Fibroblast of skin of left quadriceps (primary cell): ENCODE measurements around the gene SUPT16H.
A peak's percentile ranks its signal among the peaks of the same experiment; 100 is the strongest.
"Not testable (repeated sequence)": the region's sequence is repeated elsewhere in the genome, so short reads cannot be mapped to it uniquely, and the experiment has no call there.

Experiments used
- DNase-seq, 2 experiments: peaks; one replicate each; pipeline ENCODE4 v3.0.0-alpha.2; 2013; ENCODE audit warnings: low read depth in 2 of 2

The SUPT16H gene

DNA sequence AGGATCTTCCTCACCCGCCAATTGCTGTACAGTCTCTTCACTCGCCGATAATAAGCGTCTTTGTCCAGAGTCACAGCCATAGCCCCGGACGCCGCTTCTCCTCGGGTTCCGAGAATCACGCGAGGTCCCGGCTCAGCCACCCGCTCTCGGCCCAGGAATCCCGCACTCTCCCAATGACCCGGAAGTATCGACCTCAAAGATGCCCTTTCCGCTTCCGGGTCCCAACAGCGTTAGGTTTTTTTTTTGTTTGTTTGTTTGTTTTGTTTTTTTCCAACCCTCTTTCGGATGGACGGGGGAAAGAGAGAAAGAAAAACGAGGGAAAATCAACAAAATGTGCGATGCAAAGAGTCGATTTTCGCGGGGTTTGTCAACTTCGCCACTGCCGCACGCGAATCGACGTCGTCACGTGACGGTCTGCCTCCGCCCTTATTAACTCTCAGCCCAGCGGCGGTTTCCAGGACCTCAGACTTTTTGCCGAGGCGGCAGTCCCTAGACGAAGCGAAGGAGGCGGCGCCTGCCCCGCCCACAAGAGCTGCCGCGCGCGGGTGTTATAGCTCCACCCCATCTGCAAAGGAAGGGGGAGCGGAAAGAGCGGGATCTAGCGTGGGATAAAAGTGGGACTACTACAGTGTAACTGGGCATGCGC lies at the start of gene SUPT16H:
Gene SUPT16H, minus strand, starts transcription at position 172 of the 646 bp plus-strand sequence. Its CDS starts 92 bp downstream, at position 80.
- DNase-seq: peak; percentile 92 to 93

DNA sequence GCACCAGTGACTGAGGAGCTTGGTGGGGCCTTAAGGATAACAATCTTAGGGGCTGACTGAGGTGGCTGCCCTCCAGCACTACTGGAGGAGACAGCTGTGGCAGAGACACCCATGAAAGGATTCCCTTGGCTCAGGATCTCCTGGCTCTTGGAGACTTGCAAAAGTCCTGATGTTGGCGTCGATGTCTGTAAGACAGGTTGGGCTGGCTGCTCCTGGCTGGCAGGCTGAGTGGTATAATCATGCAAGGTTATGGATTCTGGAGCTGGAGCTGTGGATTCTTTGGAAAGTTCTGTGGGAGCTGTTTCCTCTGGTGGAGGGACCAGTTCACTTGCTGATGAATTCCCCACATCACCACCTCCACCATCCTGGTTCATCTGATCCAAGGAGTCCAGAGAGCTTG lies 47.3 kb upstream of the SUPT16H start:
- no peak for DNase-seq

DNA sequence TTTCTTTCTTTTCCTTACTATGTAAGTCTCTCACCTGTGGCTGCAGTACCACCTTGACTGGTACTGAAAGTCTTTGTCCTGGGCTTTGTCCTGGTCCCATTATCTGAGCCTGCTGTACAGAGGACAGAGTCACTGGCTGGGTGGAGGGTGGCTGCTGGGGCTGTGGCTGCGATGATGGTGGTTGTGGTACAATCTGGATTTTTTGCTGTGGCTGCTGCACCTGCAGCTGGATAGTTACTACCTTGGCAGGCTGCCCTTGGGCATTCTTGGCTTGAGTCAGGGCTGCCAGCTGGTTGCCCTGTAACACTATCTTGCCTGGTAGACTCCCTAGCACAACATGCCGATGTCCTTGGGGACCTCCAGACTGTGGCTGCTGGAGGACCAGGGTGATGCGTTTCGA lies 45.1 kb upstream of the SUPT16H start:
- no peak for DNase-seq

DNA sequence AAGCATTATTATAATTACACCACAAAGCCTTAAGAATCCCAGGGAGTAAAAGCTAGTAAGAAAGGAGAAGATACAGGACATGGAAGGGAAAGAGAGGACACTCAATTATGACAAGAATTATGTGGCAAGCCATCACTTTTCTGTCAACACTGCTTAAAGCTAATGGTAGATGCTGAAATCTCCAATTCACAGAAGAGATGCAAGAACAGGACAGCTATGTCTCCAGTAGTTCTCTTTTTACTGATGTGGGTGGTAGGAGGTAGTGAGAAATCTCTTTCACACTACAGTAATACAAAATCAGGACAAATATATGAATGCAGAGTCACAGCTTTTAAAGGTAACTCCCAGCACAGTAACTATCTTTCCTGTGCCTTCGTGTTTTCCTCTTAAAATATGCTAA lies 42.9 kb upstream of the SUPT16H start:
- DNase-seq: no peak

DNA sequence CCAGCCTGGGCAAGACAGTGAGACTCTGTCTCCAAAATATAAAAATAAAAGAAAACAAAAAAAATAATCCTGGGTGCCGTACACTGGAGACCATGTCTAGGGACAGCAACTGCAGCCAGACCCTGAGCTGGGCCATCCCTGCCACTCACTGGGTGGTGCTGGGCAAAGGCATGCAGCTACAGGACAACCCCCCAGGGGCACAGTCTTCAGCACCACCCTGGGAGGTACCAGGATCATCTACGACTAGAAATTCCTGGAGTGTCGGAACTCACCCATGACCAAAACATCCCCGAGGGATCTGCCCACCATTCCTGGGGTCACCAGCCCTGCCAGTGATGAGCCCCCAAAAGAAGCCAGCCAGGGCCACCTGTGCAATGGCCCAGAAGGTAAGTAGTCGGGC lies 35.7 kb upstream of the SUPT16H start:
- DNase-seq: no peak

DNA sequence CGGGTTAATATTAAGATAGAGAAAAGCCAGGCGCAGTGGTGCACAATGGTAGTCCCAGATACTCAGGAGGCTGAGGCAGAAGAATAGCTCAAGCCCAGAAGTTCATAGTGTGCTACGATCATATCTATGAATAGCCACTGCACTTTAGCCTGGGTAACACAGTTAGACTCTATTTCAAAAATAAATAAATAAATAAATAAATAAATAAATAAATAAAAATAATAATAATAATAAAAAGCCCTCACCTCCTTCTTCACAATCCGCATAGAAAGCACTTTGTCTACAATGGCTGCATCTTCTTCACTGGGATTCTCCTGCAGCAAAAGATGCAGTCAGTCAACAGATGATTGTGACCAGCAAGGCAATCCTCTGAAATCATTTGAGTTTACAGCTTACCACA lies 31.5 kb upstream of the SUPT16H start:
- no peak for DNase-seq

DNA sequence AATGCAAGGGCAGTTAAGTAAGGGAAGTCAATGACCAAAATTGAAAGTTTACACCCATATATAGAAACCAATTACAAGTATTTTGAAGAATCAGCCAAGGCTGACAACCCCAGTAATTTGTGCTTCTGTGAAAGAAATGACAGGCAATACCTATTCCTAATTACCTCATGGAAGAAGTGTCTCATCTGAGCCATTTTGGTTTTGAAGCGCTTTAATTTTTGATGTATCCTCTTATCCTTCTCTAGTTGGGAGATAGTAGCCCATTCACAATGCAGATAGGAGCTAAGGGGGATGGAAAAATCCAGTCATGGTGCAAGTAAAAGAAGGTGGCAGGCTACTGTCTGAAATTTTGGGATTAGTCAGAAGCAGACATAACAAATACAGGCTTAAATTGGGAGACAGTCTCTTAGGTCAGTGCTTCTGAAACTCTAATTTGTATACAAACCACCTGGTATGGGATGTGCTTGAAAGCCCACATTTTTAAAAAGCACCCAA lies 30.4 kb upstream of the SUPT16H start:
- DNase-seq: no peak

DNA sequence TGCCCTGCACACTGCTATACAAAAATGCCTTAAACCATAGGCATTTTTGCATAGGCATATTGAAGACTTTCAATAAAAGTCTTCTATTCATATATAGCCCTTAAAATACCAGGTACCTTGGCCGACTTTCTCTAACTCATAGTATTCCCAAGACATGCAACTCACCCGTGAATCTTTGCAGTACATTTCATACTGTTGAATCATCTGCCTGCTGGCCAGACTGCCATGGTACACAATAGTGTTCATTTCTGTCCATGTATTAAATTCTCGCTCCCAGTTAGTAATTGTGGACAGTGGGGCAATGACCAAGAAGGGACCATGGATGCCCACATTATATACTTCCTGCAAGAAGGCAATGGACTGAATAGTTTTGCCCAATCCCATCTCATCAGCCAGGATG lies 24.3 kb upstream of the SUPT16H start:
- peak in 1 of 2 experiments; percentile 8 for DNase-seq

DNA sequence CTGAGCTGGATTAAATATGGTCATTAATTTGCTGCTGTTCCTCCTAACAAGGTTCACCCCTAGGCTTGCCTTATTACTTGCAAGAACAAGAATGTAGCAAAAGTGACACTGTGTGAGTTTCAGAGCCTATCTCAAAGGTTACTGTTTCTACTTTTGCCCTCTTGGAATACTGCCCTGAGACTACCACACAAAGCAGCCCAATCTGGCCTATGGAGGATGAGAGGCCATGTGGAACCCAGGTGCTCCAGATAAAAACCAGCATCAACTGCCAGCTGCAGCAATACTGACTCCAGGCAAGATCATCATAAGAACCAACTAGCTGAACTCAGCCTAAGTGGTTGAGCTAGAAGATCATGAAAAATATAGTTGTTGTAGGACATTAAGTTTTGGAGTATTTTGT lies 22.4 kb upstream of the SUPT16H start:
- no peak for DNase-seq

DNA sequence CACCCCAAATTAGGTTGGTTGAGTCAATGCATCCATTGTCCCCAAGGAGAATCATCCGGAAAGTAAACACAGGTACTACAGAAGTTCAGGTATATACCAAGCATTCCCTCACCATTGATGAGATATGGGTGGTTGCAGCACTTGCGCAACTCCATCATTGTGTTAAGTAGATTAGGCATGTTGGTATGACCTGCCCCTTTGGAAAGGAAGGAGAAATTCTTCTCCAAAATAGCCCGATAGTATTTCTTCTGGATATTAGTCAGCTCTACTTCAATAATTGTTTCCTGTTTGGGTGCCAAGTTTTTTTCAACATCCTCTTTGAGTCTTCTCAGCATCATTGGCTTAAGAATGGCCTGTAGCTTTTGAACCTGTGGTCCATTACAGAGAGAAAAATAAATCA lies 21.3 kb upstream of the SUPT16H start:
- DNase-seq: no peak

DNA sequence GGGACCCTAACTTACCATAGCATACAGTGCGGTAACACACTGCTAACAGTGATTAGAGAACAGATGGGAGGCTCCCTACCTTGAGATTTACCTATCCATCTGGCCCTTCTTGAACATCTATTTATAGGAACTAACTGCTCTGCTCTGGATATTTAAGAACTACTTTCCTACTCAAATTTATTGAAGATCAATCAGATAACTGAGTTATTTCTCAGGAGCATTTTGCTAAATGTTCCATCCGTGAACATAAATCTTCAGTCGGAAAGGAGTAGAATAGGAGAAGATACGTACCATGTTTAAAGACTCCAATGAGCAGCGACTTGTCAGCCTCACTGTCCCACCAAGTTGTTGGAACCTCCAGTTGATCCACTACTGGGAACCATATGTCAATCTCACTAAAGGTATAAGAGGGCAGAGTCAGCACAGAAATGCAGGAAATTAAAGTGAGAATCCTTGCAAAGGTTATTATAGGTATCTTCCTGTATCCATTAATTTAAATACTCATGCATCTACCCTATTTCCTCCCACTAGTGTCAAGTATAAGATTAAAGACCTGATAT lies 15.6 kb upstream of the SUPT16H start:
- DNase-seq: no peak

DNA sequence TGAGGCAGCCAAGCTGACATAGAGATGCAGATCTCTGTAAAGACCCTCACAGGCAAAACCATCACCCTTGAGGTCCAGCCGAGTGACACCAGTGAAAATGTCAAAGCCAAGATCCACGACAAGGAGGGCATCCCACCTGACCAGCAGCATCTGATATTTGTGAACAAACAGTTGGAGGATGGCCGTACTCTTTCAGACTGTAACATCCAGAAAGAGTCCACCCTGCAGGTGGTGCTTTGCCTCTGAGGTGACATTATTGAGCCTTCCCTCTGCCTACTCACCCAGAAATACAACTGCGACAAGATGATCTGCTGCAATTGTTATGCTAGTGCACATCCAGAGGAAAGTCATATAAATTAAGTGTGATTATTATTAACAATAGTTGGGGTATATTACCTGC lies 15.1 kb upstream of the SUPT16H start:
- no peak for DNase-seq

DNA sequence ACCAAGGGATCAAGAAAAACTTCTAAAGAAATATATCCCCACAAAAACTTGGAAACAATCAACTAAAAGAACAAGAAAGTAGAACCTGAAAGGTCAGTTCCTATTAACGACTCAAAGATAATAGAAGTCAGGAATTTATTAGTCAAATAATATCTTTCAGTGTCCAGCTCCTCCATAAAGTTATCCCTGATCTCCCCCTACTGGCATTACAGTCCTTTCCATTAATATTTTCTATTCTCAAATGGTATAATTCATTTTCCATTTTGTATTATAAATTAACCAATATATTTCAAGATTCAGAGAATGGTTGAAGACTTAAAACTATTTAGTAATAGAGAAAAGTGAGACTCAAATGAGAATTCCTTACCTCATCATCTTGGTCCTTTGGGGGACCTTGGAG lies 11.6 kb upstream of the SUPT16H start:
- DNase-seq: no peak

DNA sequence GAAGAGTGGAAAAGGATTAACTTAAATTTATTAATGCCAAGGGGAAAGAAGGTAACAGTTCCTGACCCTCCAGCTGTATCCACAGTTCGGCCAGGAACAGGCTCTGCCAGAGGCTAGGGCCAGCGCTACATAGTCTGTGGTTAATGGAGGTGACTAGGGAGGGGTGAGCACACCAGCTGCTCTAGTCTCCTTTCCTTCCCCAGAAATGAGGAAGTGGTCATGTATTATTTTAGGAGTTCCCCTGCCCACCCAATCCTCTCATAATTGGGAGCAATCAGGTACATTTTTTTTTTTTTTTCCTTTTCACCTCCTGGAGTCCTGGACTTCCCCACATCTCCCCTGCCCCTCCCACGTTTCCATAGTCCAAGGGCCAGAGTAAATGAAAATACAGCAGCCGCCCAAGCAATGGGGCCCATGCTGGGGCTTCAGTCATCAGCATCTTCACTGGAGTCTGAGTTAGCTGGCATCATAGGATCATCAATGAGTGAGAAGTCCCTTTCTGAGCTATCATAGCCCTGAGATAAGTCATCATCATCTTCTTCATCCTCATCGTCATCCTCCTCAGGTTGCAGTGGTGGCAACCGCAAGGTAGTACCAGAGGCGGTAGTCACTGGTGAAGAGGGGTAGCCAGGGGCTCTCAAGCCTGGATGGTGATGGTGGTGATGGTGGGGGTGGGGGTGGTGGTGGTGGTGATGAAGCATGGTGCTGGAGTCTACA lies 1.5 kb upstream of the SUPT16H start:
- no peak for DNase-seq

DNA sequence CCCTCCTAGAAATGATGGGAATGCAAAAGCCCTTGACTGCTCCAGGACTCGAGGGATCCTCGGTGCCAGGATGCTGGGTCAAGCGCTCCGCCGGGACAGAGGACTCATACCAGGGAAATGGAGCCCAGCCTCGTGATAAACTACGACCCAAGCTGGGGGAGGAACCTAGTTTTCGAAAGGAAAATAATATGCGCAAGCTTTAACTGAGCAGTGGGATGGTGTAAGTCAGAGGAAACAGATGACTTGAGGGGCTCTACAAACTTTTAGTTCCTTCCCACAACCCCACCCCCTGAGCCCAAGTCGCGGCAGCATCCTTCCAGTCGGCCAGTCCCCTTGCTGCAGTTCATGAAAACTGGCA lies 654 bp upstream of the SUPT16H start:
- no peak for DNase-seq

DNA sequence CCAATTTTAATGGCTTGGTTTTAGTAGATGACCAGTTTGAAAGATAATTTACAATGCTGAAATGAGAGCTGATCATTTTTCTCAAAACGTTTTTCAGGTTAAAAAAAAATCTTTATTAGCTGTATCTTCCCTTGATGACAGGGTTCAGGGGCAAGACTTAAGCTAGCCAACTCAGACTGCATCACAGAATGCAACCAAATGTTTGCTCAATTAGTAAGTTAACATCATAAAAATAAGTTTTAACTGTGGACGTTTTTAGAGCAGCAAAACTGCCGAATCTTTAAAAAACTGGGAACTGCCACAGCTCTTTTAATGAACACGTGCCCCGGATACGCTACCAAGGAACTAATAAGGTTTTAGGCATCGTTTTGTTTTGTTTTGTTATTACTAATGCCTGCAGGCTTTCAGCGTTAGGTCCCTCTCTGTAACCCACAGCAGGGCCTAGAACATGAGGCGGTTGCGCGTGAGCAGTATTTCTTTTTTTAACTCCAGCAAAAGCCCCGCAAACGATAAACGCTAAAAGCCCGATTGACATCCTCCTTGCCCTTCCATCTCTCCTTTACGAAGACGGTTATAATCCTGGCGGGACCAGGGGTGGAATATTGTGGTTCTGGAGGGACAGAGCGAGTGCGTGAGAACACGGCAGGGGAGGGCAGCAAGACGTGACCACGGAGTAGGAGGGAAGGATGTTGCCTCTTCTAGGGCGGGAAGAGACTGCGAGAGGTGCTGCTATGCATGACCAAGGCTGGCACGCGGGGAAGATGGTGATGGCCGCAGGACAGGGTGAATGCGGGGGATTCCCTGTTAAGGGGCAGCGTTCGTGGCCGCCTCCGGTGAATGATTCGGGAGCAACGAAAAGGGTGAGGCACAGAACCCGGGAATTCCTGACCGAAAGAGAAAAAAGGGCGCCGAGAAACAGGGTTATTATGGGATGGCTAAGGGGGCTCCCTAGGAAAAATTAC lies 652 bp downstream of the SUPT16H start:
- DNase-seq: peak in 1 of 2 experiments; percentile 5

DNA sequence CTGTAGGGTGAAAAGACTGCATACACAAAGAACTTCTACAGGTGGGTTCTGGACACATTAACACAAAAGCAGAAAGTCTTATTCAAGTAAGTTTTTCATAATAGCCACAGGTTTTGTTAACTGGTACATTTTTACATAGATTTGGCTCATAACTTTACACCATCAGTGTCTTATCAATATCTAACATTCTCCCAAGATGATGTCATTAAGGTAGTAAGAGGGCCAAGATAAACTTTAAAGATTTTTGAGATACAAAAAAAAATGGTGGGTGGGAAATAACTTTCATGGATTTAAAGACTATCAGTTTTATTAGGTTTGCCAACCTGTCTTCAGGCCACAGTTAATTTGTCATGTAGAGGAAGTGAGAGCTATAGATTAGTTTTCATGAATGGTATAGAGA lies 1.7 kb downstream of the SUPT16H start:
- DNase-seq: no peak

DNA sequence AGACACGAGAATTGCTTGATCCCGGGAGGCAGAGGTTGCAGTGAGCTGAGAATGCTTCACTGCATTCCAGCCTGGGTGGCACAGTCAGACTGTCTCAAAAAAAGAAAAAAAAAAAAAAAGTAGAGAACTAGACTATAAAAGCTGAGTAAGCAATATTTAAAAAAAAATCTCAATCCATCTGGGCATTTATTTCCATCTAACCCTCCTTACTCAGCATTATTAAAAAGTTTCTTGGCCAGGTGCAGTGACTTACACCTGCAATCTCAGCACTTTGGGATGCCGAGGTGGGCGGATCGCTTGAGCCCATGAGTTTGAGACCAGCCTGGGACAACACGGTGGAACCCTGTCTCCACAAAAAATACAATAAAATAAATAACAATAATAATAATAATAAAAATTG lies 4.5 kb downstream of the SUPT16H start:
- DNase-seq: no peak

DNA sequence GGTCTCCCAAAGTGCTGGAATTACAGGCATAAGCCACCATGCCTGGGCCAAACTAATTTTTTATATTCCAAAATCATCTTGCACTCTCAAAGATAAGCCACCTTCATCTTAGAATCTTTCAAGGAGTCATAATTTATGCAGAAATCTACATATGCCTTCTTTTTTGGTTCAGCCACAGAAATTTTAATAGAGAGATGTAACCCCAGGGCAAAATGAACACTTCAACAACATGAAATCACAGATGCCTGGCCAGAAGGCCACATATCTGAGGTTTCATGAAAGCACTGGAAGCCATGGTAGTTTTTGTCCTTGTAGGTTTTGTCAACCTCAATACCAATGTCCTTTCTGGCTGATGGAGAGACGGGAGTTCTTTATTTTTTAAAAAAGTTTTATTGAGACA lies 9.8 kb downstream of the SUPT16H start:
- DNase-seq: no peak

DNA sequence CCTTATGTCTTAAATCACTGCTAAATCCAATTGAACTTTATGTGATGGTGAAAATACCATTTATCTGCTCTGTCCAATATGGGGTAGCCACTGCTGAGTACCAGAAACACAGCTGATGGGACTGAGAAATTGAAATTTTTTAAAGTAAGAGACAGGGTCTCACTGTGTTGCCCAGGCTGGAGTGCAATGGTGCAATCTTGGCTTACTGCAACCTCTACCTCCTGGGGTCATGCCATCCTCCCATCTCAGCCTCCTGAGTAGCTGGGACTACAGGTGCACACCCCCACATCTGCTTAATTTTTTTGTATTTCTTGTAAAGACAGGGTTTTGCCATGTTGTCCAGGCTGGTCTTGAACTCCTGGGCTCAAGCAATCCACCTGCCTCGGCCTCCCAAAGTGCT lies 11.0 kb downstream of the SUPT16H start:
- DNase-seq: not testable (repeated sequence)

DNA sequence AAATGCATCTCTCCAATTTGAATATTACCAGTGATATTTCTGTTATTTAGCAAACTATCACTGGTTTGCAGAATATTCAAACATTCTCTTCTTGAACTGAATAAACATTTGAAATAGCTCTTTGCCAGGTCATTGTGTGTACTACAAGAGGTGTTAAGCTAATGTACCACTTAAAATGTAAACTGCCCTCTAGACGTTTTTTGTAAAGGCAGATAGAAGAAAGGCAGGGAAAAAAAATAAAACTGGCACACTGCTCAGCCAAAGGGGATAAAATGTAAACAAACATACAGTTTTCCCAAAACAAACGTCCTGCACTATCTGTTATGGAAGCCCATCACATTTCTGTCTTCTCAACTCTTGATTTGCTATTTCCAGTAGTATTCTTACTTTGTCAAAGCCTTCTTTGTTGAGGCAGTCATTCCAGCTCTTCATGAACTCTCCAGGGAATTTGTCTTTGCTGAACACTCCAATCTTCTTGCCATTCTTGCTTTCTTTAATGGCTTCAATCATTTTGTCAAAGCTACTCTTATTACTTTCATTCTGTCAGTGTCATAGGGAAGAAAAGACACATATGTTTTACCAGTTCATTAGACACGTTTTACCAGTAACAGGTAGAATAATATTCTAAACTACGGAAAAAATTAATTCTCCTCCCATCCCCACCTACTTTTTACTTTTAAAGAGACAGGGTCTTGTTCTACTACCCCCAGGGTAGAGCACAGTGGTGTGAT lies 13.7 kb downstream of the SUPT16H start:
- DNase-seq: no peak
